ENCODE measurements around the gene ETV2.

Gene ETV2

DNA sequence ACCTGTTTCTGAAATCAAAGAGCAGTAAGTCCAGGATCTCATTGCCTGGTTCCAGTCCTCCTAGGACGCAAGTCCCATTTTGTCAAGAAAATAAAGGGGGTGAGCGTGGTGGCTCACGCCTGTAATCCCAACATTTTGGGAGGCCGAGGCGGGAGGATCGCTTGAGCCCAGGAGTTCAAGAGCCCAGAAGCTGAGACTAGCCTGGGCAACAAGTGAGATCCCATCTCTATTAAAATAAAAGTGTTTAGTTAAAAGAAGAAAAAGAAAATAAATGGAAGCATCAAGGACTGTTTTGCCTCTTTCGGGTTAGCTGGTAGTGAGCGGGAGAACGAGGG lies 29.4 kb upstream of the ETV2 start:
- DNase-seq (ENCODE audit: insufficient read length, low spot score) (no peak), FAIRE-seq (no peak)
- TF ChIP-seq POU2F2 (IDR thresholded peaks at IDR 0.05; ENCODE audit: low read depth, low read length) (no peak), PAX5 (IDR thresholded peaks at IDR 0.05; ENCODE audit: insufficient read depth, low read length, severe bottlenecking) (no peak), POLR2A (IDR thresholded peaks at IDR 0.05; ENCODE audit: low read depth, low read length) (no peak), POLR2AphosphoS5 (IDR thresholded peaks at IDR 0.05; ENCODE audit: low read depth, low read length) (no peak), SPI1 (IDR thresholded peaks at IDR 0.05; ENCODE audit: low read depth, low read length) (no peak), TAF1 (IDR thresholded peaks at IDR 0.05; ENCODE audit: low read depth, low read length) (no peak)

DNA sequence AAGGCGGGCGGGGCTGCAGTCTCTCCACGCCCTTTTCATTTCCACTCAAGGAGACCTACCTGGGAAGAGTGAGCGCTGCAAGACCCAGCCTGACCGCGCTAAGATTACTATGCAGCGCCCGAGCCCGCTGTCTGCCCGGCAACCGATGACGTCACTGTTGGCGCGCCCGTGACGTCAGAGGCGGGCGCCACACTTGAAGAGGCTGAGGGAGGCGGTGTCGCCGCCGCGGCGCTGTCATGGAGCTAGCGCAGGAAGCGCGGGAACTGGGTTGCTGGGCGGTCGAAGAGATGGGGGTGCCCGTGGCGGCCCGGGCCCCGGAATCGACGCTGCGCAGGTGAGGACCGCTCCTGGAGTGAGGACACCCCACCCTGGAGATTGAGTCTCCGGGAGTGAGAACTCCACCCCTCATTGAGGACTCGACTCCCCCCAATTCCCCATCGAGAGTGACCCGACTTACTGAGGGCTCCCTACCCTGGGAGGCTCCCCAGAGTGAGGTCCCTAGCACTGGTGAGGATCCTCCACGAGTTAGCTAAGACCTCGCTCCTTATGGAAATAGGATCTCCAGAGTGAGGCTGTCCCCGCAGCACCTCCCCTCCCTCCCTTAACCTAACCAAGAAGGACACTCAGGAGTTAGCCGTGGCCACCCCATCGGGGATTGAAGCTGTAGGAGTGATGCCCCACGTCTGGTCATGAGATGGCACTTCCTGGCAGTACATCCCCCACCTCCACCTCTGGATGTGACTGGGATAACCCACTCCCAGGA lies 28.8 kb upstream of the ETV2 start, which contains the start of gene HAUS5:
Gene HAUS5, plus strand, starts transcription at position 177 of the 763 bp plus-strand sequence. Its CDS starts 60 bp downstream, at position 237.
- DNase-seq (ENCODE audit: insufficient read length, low spot score), result peak; percentile 94
- peak; percentile 98 for FAIRE-seq
- TF ChIP-seq SPI1 (IDR thresholded peaks at IDR 0.05; ENCODE audit: low read depth, low read length), result no peak
- no peak; the same call in 1 of the 2 replicates for TF ChIP-seq POU2F2 (IDR thresholded peaks at IDR 0.05; ENCODE audit: low read depth, low read length)
- TF ChIP-seq PAX5 (IDR thresholded peaks at IDR 0.05; ENCODE audit: insufficient read depth, low read length, severe bottlenecking), result peak; percentile 8
- TF ChIP-seq TAF1 (IDR thresholded peaks at IDR 0.05; ENCODE audit: low read depth, low read length), result peak; percentile 72; the same call in 1 of the 2 replicates
- peak; percentile 65 for TF ChIP-seq POLR2A (IDR thresholded peaks at IDR 0.05; ENCODE audit: low read depth, low read length)
- peak; percentile 69 for TF ChIP-seq POLR2AphosphoS5 (IDR thresholded peaks at IDR 0.05; ENCODE audit: low read depth, low read length)

DNA sequence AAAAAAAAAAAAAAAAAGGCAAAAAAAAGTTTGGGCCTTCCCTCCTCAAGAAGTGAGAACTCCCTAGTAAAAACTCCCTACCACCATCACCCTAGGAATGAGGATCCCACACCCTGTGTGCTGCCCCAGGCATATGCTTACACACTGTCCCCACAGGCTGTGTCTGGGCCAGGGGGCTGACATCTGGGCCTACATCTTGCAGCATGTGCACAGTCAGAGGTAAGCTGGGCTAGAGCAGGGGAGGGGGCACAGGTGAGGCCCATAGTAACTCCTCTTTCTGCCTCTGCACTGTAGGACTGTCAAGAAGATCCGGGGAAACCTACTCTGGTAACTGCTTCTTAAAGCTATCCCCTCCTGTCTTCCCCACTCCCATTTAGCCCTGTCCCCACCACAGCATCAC lies 28.0 kb upstream of the ETV2 start:
- no peak for DNase-seq (ENCODE audit: insufficient read length, low spot score)
- TF ChIP-seq POLR2A (IDR thresholded peaks at IDR 0.05; ENCODE audit: low read depth, low read length) (no peak), SPI1 (IDR thresholded peaks at IDR 0.05; ENCODE audit: low read depth, low read length) (no peak), POLR2AphosphoS5 (IDR thresholded peaks at IDR 0.05; ENCODE audit: low read depth, low read length) (no peak), POU2F2 (IDR thresholded peaks at IDR 0.05; ENCODE audit: low read depth, low read length) (no peak), PAX5 (IDR thresholded peaks at IDR 0.05; ENCODE audit: insufficient read depth, low read length, severe bottlenecking) (no peak), TAF1 (IDR thresholded peaks at IDR 0.05; ENCODE audit: low read depth, low read length) (no peak)
- no peak for FAIRE-seq

DNA sequence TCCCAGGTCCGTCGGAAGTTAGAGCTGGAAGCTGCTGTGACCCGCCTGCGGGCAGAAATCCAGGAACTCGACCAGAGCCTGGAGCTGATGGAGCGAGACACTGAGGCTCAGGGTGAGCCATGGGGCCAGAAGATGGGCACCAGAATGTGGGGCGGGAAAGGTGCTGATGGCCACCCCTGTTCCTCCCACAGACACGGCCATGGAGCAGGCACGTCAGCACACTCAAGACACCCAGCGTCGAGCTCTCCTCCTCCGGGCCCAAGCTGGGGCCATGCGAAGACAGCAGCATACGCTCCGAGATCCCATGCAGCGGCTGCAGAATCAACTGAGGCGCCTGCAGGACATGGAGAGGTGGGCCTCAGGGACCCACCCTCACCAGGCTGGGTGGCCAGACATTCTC lies 26.5 kb upstream of the ETV2 start:
- TF ChIP-seq POLR2A (IDR thresholded peaks at IDR 0.05; ENCODE audit: low read depth, low read length), result no peak
- no peak for TF ChIP-seq PAX5 (IDR thresholded peaks at IDR 0.05; ENCODE audit: insufficient read depth, low read length, severe bottlenecking)
- no peak for TF ChIP-seq POU2F2 (IDR thresholded peaks at IDR 0.05; ENCODE audit: low read depth, low read length)
- TF ChIP-seq POLR2AphosphoS5 (IDR thresholded peaks at IDR 0.05; ENCODE audit: low read depth, low read length), result no peak
- no peak for TF ChIP-seq SPI1 (IDR thresholded peaks at IDR 0.05; ENCODE audit: low read depth, low read length)
- no peak for TF ChIP-seq TAF1 (IDR thresholded peaks at IDR 0.05; ENCODE audit: low read depth, low read length)
- no peak for FAIRE-seq
- no peak for DNase-seq (ENCODE audit: insufficient read length, low spot score)

DNA sequence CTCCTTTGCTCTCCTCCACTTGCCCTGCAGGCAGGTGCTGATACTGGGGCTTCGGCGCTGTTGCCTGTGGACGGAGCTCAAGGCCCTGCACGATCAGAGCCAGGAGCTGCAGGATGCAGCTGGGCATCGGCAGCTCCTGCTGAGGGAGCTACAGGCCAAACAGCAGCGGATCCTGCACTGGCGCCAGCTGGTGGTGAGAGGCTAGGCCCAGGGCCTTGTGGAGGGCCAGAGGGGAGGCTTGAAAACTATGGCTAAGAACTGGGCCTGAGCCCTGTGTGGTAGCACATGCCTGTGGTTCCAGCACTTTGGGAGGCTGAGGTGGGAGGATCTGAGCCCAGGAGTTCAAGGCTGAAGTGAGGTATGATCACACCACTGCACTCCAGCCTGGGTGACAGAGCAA lies 22.7 kb upstream of the ETV2 start:
- FAIRE-seq (no peak), DNase-seq (ENCODE audit: insufficient read length, low spot score) (no peak)
- no peak for TF ChIP-seq SPI1 (IDR thresholded peaks at IDR 0.05; ENCODE audit: low read depth, low read length)
- TF ChIP-seq POU2F2 (IDR thresholded peaks at IDR 0.05; ENCODE audit: low read depth, low read length), result no peak
- no peak for TF ChIP-seq TAF1 (IDR thresholded peaks at IDR 0.05; ENCODE audit: low read depth, low read length)
- no peak for TF ChIP-seq PAX5 (IDR thresholded peaks at IDR 0.05; ENCODE audit: insufficient read depth, low read length, severe bottlenecking)
- TF ChIP-seq POLR2AphosphoS5 (IDR thresholded peaks at IDR 0.05; ENCODE audit: low read depth, low read length), result no peak
- no peak for TF ChIP-seq POLR2A (IDR thresholded peaks at IDR 0.05; ENCODE audit: low read depth, low read length)

DNA sequence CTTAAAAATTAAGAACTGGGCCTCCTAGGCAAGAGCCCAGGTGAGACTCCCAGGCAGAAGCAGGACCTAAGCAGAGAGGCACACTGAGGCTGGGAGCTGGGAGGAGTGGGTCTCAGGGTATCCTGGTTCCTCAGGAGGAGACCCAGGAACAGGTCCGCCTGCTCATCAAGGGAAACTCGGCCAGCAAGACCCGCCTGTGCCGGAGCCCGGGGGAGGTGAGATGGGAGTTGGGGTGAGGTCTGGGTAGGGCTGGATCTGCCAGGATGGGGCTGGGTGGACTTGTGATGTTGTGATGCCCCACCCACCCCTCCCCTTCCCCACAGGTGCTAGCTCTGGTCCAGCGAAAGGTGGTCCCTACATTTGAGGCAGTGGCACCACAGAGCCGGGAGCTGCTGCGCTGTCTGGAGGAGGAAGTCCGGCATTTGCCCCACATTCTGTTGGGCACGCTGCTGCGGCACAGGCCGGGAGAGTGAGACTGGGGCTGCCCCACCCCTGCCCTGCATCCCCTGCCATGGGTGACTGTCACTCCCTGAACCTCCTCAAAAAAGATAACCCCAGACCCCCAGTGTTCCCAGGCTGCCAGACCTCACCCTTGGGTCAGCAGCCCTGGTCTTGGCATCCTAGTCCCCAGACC lies 22.1 kb upstream of the ETV2 start:
- FAIRE-seq (no peak), DNase-seq (ENCODE audit: insufficient read length, low spot score) (no peak)
- TF ChIP-seq SPI1 (IDR thresholded peaks at IDR 0.05; ENCODE audit: low read depth, low read length), result no peak
- TF ChIP-seq POU2F2 (IDR thresholded peaks at IDR 0.05; ENCODE audit: low read depth, low read length), result no peak
- no peak for TF ChIP-seq PAX5 (IDR thresholded peaks at IDR 0.05; ENCODE audit: insufficient read depth, low read length, severe bottlenecking)
- TF ChIP-seq POLR2A (IDR thresholded peaks at IDR 0.05; ENCODE audit: low read depth, low read length), result no peak
- TF ChIP-seq TAF1 (IDR thresholded peaks at IDR 0.05; ENCODE audit: low read depth, low read length), result no peak
- TF ChIP-seq POLR2AphosphoS5 (IDR thresholded peaks at IDR 0.05; ENCODE audit: low read depth, low read length), result no peak

DNA sequence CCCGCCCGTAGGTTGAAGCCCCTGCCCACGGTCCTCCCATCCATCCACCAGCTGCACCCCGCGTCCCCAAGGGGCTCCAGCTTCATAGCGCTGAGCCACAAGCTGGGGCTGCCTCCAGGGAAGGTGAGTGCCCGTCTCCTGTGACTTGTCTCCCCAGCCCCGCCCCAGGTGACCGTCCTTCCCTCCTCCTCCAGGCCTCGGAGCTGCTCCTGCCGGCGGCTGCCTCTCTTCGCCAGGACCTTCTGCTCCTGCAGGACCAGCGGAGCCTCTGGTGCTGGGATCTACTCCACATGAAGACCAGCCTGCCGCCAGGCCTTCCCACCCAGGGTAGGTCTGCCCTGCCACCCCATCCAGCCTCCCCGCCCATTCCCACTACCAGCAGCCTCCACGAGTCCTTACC lies 21.5 kb upstream of the ETV2 start:
- TF ChIP-seq PAX5 (IDR thresholded peaks at IDR 0.05; ENCODE audit: insufficient read depth, low read length, severe bottlenecking) (no peak), POLR2A (IDR thresholded peaks at IDR 0.05; ENCODE audit: low read depth, low read length) (no peak), SPI1 (IDR thresholded peaks at IDR 0.05; ENCODE audit: low read depth, low read length) (no peak), POLR2AphosphoS5 (IDR thresholded peaks at IDR 0.05; ENCODE audit: low read depth, low read length) (no peak), TAF1 (IDR thresholded peaks at IDR 0.05; ENCODE audit: low read depth, low read length) (no peak), POU2F2 (IDR thresholded peaks at IDR 0.05; ENCODE audit: low read depth, low read length) (no peak)
- FAIRE-seq, result no peak
- DNase-seq (ENCODE audit: insufficient read length, low spot score), result no peak

DNA sequence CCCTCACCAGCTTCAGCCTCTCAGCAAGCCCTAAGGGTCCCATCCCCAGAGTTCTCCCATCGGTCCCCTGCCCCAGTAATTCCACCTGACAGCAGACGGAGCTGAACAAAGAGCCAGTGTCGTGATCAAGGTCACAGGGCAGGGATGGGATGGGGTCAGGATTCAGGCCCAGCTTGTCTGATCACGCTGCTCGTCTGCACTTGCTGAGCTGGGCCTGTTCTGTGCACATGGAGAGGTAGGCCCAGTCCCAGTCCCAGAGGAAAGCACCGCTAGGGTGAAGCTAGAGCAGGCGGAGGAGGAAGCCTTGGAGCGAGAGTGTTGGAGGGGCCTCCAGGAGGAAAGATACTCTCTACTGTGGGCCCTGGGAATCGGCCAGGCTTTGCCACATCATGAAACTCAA lies 19.8 kb upstream of the ETV2 start:
- no peak for FAIRE-seq
- TF ChIP-seq TAF1 (IDR thresholded peaks at IDR 0.05; ENCODE audit: low read depth, low read length) (no peak), SPI1 (IDR thresholded peaks at IDR 0.05; ENCODE audit: low read depth, low read length) (no peak), POLR2A (IDR thresholded peaks at IDR 0.05; ENCODE audit: low read depth, low read length) (no peak), POU2F2 (IDR thresholded peaks at IDR 0.05; ENCODE audit: low read depth, low read length) (no peak), PAX5 (IDR thresholded peaks at IDR 0.05; ENCODE audit: insufficient read depth, low read length, severe bottlenecking) (no peak), POLR2AphosphoS5 (IDR thresholded peaks at IDR 0.05; ENCODE audit: low read depth, low read length) (no peak)
- DNase-seq (ENCODE audit: insufficient read length, low spot score), result no peak

DNA sequence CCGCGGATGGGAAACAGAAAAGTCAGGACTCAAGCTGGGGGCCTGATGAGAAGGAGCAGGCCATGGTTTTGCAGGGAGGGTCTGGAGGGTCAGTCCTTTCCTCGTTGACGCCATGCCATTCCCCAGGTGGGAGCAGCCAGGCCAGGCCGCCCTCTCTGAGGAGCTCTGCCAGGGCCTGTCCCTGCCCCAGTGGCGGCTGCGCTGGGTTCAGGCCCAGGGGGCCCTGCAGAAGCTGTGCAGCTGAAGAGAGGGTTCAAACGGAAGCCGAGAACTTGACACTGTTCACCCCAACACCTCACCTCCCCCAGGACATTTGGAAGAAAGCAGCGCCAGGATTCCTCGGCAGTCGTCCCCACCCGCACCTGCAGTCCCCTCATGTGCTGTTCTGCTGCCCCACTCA lies 18.8 kb upstream of the ETV2 start:
- no peak for TF ChIP-seq PAX5 (IDR thresholded peaks at IDR 0.05; ENCODE audit: insufficient read depth, low read length, severe bottlenecking)
- no peak for TF ChIP-seq SPI1 (IDR thresholded peaks at IDR 0.05; ENCODE audit: low read depth, low read length)
- no peak for TF ChIP-seq POLR2AphosphoS5 (IDR thresholded peaks at IDR 0.05; ENCODE audit: low read depth, low read length)
- TF ChIP-seq POU2F2 (IDR thresholded peaks at IDR 0.05; ENCODE audit: low read depth, low read length), result no peak
- TF ChIP-seq TAF1 (IDR thresholded peaks at IDR 0.05; ENCODE audit: low read depth, low read length), result no peak
- no peak for TF ChIP-seq POLR2A (IDR thresholded peaks at IDR 0.05; ENCODE audit: low read depth, low read length)
- FAIRE-seq (no peak), DNase-seq (ENCODE audit: insufficient read length, low spot score) (no peak)
